GM18861 (cell line): ENCODE results near the gene ITGA4.

Experiments
- ATAC-seq: cut with Tn5 transposase; IDR thresholded peaks from one replicate; pipeline ENCODE4 v1.9.1; 2021; ENCODE audit not compliant: unreplicated experiment

ITGA4 gene

GRCh38 chr2:181570833-181571661 is 113.9 kb downstream of the ITGA4 start:
- ATAC-seq = no peak

GRCh38 chr2:181573140-181573736 is 116.1 kb downstream of the ITGA4 start:
- ATAC-seq = no peak

GRCh38 chr2:181574321-181574720 is 117.1 kb downstream of the ITGA4 start:
- no peak for ATAC-seq

GRCh38 chr2:181575024-181575649 is 118.0 kb downstream of the ITGA4 start:
- ATAC-seq = no peak

GRCh38 chr2:181575650-181576025 is 118.5 kb downstream of the ITGA4 start:
- no peak for ATAC-seq

GRCh38 chr2:181576431-181576830 is 119.2 kb downstream of the ITGA4 start:
- ATAC-seq = no peak

GRCh38 chr2:181578829-181579228 is 121.6 kb downstream of the ITGA4 start:
- peak; percentile 55 for ATAC-seq

GRCh38 chr2:181581534-181581933 is 124.3 kb downstream of the ITGA4 start:
- ATAC-seq = no peak

- no peak for ATAC-seq
Measured at GRCh38 chr2:181585732-181586131, 128.5 kb downstream of the ITGA4 start.
